Stimulated activated naive CD8-positive, alpha-beta T cell treated with anti-CD3 and anti-CD28 coated beads, Interleukin-15, Interleukin-2, amounts not matched to agents 100 ng/mL and 50 ng/mL, for 24 hours (primary cell): ENCODE results near the gene IFITM2.
"Not testable (repeated sequence)": the region's sequence is repeated elsewhere in the genome, so short reads cannot be mapped to it uniquely, and the experiment has no call there.

Experiments
- H3K27ac Mint-ChIP-seq: one replicate; pipeline ENCODE4 v1.8.0; 2021; ENCODE audit warnings: mild to moderate bottlenecking, mixed read lengths
- H3K27me3 Mint-ChIP-seq: one replicate; pipeline ENCODE4 v1.8.0; 2021; ENCODE audit warnings: mixed read lengths
- H3K36me3 Mint-ChIP-seq: one replicate; pipeline ENCODE4 v1.8.0; 2021; ENCODE audit warnings: low read depth, mixed read lengths
- H3K4me1 Mint-ChIP-seq: one replicate; pipeline ENCODE4 v1.8.0; 2021; ENCODE audit warnings: low read depth, mixed read lengths
- H3K4me3 Mint-ChIP-seq: one replicate; pipeline ENCODE4 v1.8.0; 2021; ENCODE audit warnings: mild to moderate bottlenecking, mixed read lengths
- H3K9me3 Mint-ChIP-seq: one replicate; pipeline ENCODE4 v1.8.0; 2021; ENCODE audit warnings: mixed read lengths

Gene IFITM2

GRCh38 chr11:330307-330693, 22.7 kb downstream of the IFITM2 start:
- Mint-ChIP-seq H3K4me3 (no peak overlapping the region), H3K4me1 (peaks cover 71% of the 10 kb centered on the region), H3K36me3 (no peaks in the 10 kb centered on the region), H3K27ac (peak overlapping the region; percentile 68), H3K27me3 (no peaks in the 10 kb centered on the region), H3K9me3 (no peaks in the 10 kb centered on the region)

- H3K4me1 Mint-ChIP-seq, result peaks cover 71% of the 10 kb centered on the region
- no peaks in the 10 kb centered on the region for H3K36me3 Mint-ChIP-seq
- H3K27ac Mint-ChIP-seq, result peak overlapping the region; percentile 61
- H3K4me3 Mint-ChIP-seq, result peak overlapping the region; percentile 4
- H3K27me3 Mint-ChIP-seq, result no peaks in the 10 kb centered on the region
- H3K9me3 Mint-ChIP-seq, result no peaks in the 10 kb centered on the region
Measured at GRCh38 chr11:330694-331357, 23.2 kb downstream of the IFITM2 start.

GRCh38 chr11:331358-332060, 23.9 kb downstream of the IFITM2 start:
- Mint-ChIP-seq H3K36me3 (no peaks in the 10 kb centered on the region), H3K4me1 (peaks cover 71% of the 10 kb centered on the region), H3K27ac (peak overlapping the region; percentile 61), H3K27me3 (no peaks in the 10 kb centered on the region), H3K4me3 (peak overlapping the region; percentile 4), H3K9me3 (no peaks in the 10 kb centered on the region)

GRCh38 chr11:332651-333480, 25.2 kb downstream of the IFITM2 start:
- Mint-ChIP-seq H3K9me3 (no peaks in the 10 kb centered on the region), H3K4me3 (no peak overlapping the region), H3K27ac (no peak overlapping the region), H3K4me1 (peaks cover 63% of the 10 kb centered on the region), H3K36me3 (no peaks in the 10 kb centered on the region), H3K27me3 (no peaks in the 10 kb centered on the region)

- H3K4me1 Mint-ChIP-seq, result peaks cover 58% of the 10 kb centered on the region
- not testable (repeated sequence) for H3K27me3 Mint-ChIP-seq, H3K4me3 Mint-ChIP-seq, H3K9me3 Mint-ChIP-seq, H3K36me3 Mint-ChIP-seq, H3K27ac Mint-ChIP-seq
Measured at GRCh38 chr11:333616-334263, 26.1 kb downstream of the IFITM2 start.

GRCh38 chr11:334264-334994, 26.8 kb downstream of the IFITM2 start:
- Mint-ChIP-seq H3K4me1 (peaks cover 53% of the 10 kb centered on the region), H3K4me3 (no peak overlapping the region), H3K27me3 (no peaks in the 10 kb centered on the region), H3K36me3 (no peaks in the 10 kb centered on the region), H3K27ac (no peak overlapping the region), H3K9me3 (no peaks in the 10 kb centered on the region)

- Mint-ChIP-seq H3K4me1 (peaks cover 45% of the 10 kb centered on the region), H3K4me3 (no peak overlapping the region), H3K9me3 (no peaks in the 10 kb centered on the region), H3K27ac (no peak overlapping the region), H3K27me3 (no peaks in the 10 kb centered on the region), H3K36me3 (no peaks in the 10 kb centered on the region)
Measured at GRCh38 chr11:335779-336658, 28.4 kb downstream of the IFITM2 start.

- Mint-ChIP-seq H3K4me1 (peaks cover 45% of the 10 kb centered on the region), H3K4me3 (no peak overlapping the region), H3K27me3 (no peaks in the 10 kb centered on the region), H3K9me3 (no peaks in the 10 kb centered on the region), H3K27ac (no peak overlapping the region), H3K36me3 (no peaks in the 10 kb centered on the region)
Measured at GRCh38 chr11:336659-337198, 29.1 kb downstream of the IFITM2 start.

GRCh38 chr11:337711-338110, 30.1 kb downstream of the IFITM2 start:
- Mint-ChIP-seq H3K4me1 (peaks cover 46% of the 10 kb centered on the region), H3K27me3 (no peaks in the 10 kb centered on the region), H3K27ac (no peak overlapping the region), H3K36me3 (no peaks in the 10 kb centered on the region), H3K9me3 (no peaks in the 10 kb centered on the region), H3K4me3 (no peak overlapping the region)

- H3K4me1 Mint-ChIP-seq, result peaks cover 41% of the 10 kb centered on the region
- no peak overlapping the region for H3K27ac Mint-ChIP-seq
- no peak overlapping the region for H3K4me3 Mint-ChIP-seq
- H3K9me3 Mint-ChIP-seq, result no peaks in the 10 kb centered on the region
- no peaks in the 10 kb centered on the region for H3K36me3 Mint-ChIP-seq
- H3K27me3 Mint-ChIP-seq, result no peaks in the 10 kb centered on the region
Measured at GRCh38 chr11:339963-340362, 32.3 kb downstream of the IFITM2 start.

GRCh38 chr11:340539-341512, 33.2 kb downstream of the IFITM2 start:
- H3K36me3 Mint-ChIP-seq, result no peaks in the 10 kb centered on the region
- H3K9me3 Mint-ChIP-seq, result no peaks in the 10 kb centered on the region
- H3K27me3 Mint-ChIP-seq, result no peaks in the 10 kb centered on the region
- peaks cover 35% of the 10 kb centered on the region for H3K4me1 Mint-ChIP-seq
- H3K4me3 Mint-ChIP-seq, result no peak overlapping the region
- H3K27ac Mint-ChIP-seq, result no peak overlapping the region

- Mint-ChIP-seq H3K27ac (no peak overlapping the region), H3K4me1 (peaks cover 24% of the 10 kb centered on the region), H3K9me3 (no peaks in the 10 kb centered on the region), H3K27me3 (no peaks in the 10 kb centered on the region), H3K4me3 (no peak overlapping the region), H3K36me3 (no peaks in the 10 kb centered on the region)
Measured at GRCh38 chr11:342328-342727, 34.7 kb downstream of the IFITM2 start.
